Body of pancreas (tissue), 4 donors: ENCODE data around the gene CEP120.

Experiments
- CTCF ChIP-seq, 7 experiments: fragments of 450-650 bp in 4 of 7; fragments of 200-600 bp in 3 of 7; sonication (generic) in 3 of 7; IDR thresholded peaks; one replicate each; pipeline ENCODE4 v1.5.1; 2016 to 2019; ENCODE audit warnings: antibody characterized with exemption in 7 of 7
- POLR2A ChIP-seq, 3 donors: fragments of 450-650 bp; IDR thresholded peaks; one replicate each; pipeline ENCODE4 v1.6.1; 2016; ENCODE audit warnings: antibody characterized with exemption in 3 of 3, mild to moderate bottlenecking in 2 of 3

GRCh38 chr5:123423278-123424149 lies at the start of gene CEP120:
- peak; percentile 32 to 96 (median 88) for TF ChIP-seq CTCF (IDR thresholded peaks at IDR 0.05)
- TF ChIP-seq POLR2A (IDR thresholded peaks at IDR 0.05): peak; percentile 89 to 96 (median 93)
